Breast epithelium (tissue), 3 donors: ENCODE measurements around the gene ARHGEF19.
A peak's percentile ranks its signal among the peaks of the same experiment; 100 is the strongest.

Experiments used
- POLR2A ChIP-seq: fragments of 450-650 bp; IDR thresholded peaks from one replicate; pipeline ENCODE4 v1.6.1; 2016; ENCODE audit warnings: antibody characterized with exemption, mild to moderate bottlenecking, moderate library complexity
- POLR2AphosphoS5 ChIP-seq, 3 donors: sonication (generic); formaldehyde crosslinking; IDR thresholded peaks; one replicate each; pipeline ENCODE4 v1.6.1; 2017; ENCODE audit warnings: antibody characterized with exemption in 3 of 3
- TF ChIP-seq, protein P1 (sequence below), 3 donors: fragments of 450-650 bp; IDR thresholded peaks; one replicate each; pipeline ENCODE4 v1.5.1; 2016 to 2017; ENCODE audit warnings: antibody characterized with exemption in 3 of 3, mild to moderate bottlenecking in 3 of 3, moderate library complexity in 3 of 3

DNA sequence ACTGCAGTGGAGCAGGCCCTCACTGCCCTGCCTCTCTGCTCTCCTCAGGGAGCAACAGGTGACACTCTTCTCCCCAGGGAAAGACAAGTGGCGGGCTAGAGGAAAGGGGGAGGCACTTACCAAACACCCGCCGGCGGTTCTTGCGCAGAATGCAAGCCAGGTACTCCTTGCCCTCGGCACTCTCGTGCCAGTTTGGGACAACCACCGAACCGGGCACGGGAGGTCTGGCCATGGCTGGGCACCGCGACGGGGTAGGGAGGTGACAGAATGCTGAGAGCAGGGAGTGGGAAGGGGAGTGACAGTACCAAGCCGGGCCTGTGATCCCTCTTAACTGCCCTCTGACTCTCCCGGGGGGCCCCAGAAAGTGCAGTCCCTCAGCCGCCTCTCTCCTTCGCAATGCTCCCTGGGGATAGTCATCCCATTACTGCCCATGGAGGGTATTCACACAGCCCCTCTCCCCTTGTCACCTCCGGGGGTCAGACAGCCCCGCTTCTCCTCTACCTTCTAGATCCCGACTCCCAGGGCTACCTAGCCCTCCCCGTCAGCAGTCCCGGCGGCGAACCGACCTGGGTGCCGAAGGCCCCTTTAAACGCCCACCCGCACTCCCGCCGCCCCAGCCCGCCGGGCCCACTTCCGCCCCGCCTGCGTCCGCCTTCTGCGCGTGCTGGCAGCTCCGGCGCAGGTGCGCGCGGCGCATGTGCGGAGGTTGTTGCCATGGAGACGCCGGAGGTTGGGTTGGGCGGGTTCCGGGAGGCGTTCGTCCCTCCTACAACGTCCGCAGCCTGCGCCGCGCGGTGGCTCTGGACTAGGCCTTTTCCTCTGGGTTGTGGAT, 24.3 kb upstream of the ARHGEF19 start, which contains the start of gene CPLANE2:
- TF ChIP-seq, protein P1, sequence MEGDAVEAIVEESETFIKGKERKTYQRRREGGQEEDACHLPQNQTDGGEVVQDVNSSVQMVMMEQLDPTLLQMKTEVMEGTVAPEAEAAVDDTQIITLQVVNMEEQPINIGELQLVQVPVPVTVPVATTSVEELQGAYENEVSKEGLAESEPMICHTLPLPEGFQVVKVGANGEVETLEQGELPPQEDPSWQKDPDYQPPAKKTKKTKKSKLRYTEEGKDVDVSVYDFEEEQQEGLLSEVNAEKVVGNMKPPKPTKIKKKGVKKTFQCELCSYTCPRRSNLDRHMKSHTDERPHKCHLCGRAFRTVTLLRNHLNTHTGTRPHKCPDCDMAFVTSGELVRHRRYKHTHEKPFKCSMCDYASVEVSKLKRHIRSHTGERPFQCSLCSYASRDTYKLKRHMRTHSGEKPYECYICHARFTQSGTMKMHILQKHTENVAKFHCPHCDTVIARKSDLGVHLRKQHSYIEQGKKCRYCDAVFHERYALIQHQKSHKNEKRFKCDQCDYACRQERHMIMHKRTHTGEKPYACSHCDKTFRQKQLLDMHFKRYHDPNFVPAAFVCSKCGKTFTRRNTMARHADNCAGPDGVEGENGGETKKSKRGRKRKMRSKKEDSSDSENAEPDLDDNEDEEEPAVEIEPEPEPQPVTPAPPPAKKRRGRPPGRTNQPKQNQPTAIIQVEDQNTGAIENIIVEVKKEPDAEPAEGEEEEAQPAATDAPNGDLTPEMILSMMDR (IDR thresholded peaks at IDR 0.05): peak in 1 of 3 donors; percentile 17
- TF ChIP-seq POLR2AphosphoS5 (IDR thresholded peaks at IDR 0.05): peak; percentile 42 to 85 (median 60)
- TF ChIP-seq POLR2A: peak; percentile 44
